WTC11 (cell line): ENCODE measurements around the gene NTN4. TPM values are rescaled to one million over a fixed set of nuclear protein-coding genes. Genes with fewer than 3 reads are reported as not detected.
A peak's percentile ranks its signal among the peaks of the same experiment; 100 is the strongest.

ENCODE experiments used
- ATAC-seq: fragments of 200-7000 bp; cut with Tn5 transposase; 2 replicates; pipeline ENCODE4 v1.10.0; 2021; ENCODE audit warnings: mild to moderate bottlenecking, moderate library complexity
- CTCF ChIA-PET: fragments of 300-600 bp; sonication (Branson Sonifier 250); formaldehyde crosslinking; loops from one replicate; lab custom pipeline; 2021; ENCODE audit warnings: antibody characterized with exemption; lab: Charles Lee
- POLR2A ChIA-PET: fragments of 350-600 bp; sonication (Branson Sonifier 250); formaldehyde crosslinking; loops from one replicate; lab custom pipeline; 2021; ENCODE audit warnings: antibody characterized with exemption; lab: Charles Lee
- DNase-seq: peaks from one replicate; pipeline ENCODE4 v3.0.0; 2021; ENCODE audit warnings: low spot score
- H3K27ac Mint-ChIP-seq: 2 replicates; pipeline ENCODE4 v1.8.0; 2021; ENCODE audit warnings: mixed read lengths
- H3K27me3 Mint-ChIP-seq: 2 replicates; pipeline ENCODE4 v1.8.0; 2021; ENCODE audit warnings: low read depth, mild to moderate bottlenecking, moderate library complexity, mixed read lengths
- H3K36me3 Mint-ChIP-seq: 2 replicates; pipeline ENCODE4 v1.8.0; 2021; ENCODE audit warnings: mixed read lengths
- H3K4me1 Mint-ChIP-seq: 2 replicates; pipeline ENCODE4 v1.8.0; 2022; ENCODE audit warnings: mixed read lengths
- H3K4me3 Mint-ChIP-seq: 2 replicates; pipeline ENCODE4 v1.8.0; 2021; ENCODE audit warnings: mild to moderate bottlenecking, moderate library complexity, mixed read lengths
- H3K9me3 Mint-ChIP-seq: 2 replicates; pipeline ENCODE4 v1.8.0; 2021; ENCODE audit warnings: mixed read lengths
- AR ChIP-seq: fragments of 250-450 bp; sonication (Bioruptor Pico); IDR thresholded peaks from 2 replicates; pipeline ENCODE4 v1.9.0; 2021; ENCODE audit warnings: mild to moderate bottlenecking
- CREB1 ChIP-seq: sonication (generic); formaldehyde crosslinking; IDR thresholded peaks from 2 replicates; pipeline ENCODE4 v1.8.0; 2023; ENCODE audit warnings: mild to moderate bottlenecking, missing genetic modification reagents
- FOXJ3 ChIP-seq: sonication (generic); formaldehyde crosslinking; IDR thresholded peaks from 2 replicates; pipeline ENCODE4 v1.9.0; 2021; ENCODE audit warnings: missing genetic modification reagents, mild to moderate bottlenecking, borderline replicate concordance
- GRHL2 ChIP-seq: fragments of 250-450 bp; sonication (Bioruptor Pico); IDR thresholded peaks from 2 replicates; pipeline ENCODE4 v1.8.0; 2022; ENCODE audit warnings: mild to moderate bottlenecking, moderate library complexity; ENCODE audit not compliant: insufficient replicate concordance, severe bottlenecking
- KAT7 ChIP-seq: sonication (generic); formaldehyde crosslinking; IDR thresholded peaks from 2 replicates; pipeline ENCODE4 v1.8.1; 2023; ENCODE audit warnings: missing genetic modification reagents, mild to moderate bottlenecking, borderline replicate concordance
- PRDM15 ChIP-seq: sonication (generic); formaldehyde crosslinking; IDR thresholded peaks from 2 replicates; pipeline ENCODE4 v1.8.0; 2022; ENCODE audit warnings: missing genetic modification reagents
- PREB ChIP-seq: sonication (generic); formaldehyde crosslinking; IDR thresholded peaks from 2 replicates; pipeline ENCODE4 v1.8.1; 2022; ENCODE audit warnings: mild to moderate bottlenecking, missing genetic modification reagents, moderate library complexity, borderline replicate concordance
- PRRX2 ChIP-seq: fragments of 250-450 bp; sonication (Bioruptor Pico); IDR thresholded peaks from 2 replicates; pipeline ENCODE4 v1.8.0; 2021; ENCODE audit warnings: mild to moderate bottlenecking
- RORB ChIP-seq: fragments of 250-450 bp; sonication (Bioruptor Pico); IDR thresholded peaks from 2 replicates; pipeline ENCODE4 v1.9.0; 2021; ENCODE audit warnings: mild to moderate bottlenecking
- SOX15 ChIP-seq: fragments of 250-450 bp; sonication (Bioruptor Pico); IDR thresholded peaks from 2 replicates; pipeline ENCODE4 v1.9.0; 2021; ENCODE audit warnings: mild to moderate bottlenecking
- TCF7 ChIP-seq: sonication (generic); formaldehyde crosslinking; IDR thresholded peaks from 2 replicates; pipeline ENCODE4 v1.8.0; 2022; ENCODE audit warnings: mild to moderate bottlenecking, low read depth, missing genetic modification reagents, moderate library complexity
- TP53 ChIP-seq: sonication (generic); formaldehyde crosslinking; IDR thresholded peaks from 2 replicates; pipeline ENCODE4 v1.8.1; 2023; ENCODE audit warnings: mild to moderate bottlenecking, missing genetic modification reagents
- USF1 ChIP-seq: sonication (generic); formaldehyde crosslinking; IDR thresholded peaks from 2 replicates; pipeline ENCODE4 v1.8.0; 2022; ENCODE audit warnings: mild to moderate bottlenecking, missing genetic modification reagents
- ZBTB43 ChIP-seq: sonication (generic); formaldehyde crosslinking; IDR thresholded peaks from 2 replicates; pipeline ENCODE4 v1.8.1; 2023; ENCODE audit warnings: mild to moderate bottlenecking, missing genetic modification reagents
- ZNF121 ChIP-seq: sonication (generic); formaldehyde crosslinking; IDR thresholded peaks from 2 replicates; pipeline ENCODE4 v1.8.0; 2023; ENCODE audit warnings: missing genetic modification reagents
- ZNF219 ChIP-seq: sonication (generic); formaldehyde crosslinking; IDR thresholded peaks from 2 replicates; pipeline ENCODE4 v1.8.0; 2023; ENCODE audit warnings: missing genetic modification reagents, mild to moderate bottlenecking, borderline replicate concordance
- ZNF263 ChIP-seq: sonication (generic); formaldehyde crosslinking; IDR thresholded peaks from 2 replicates; pipeline ENCODE4 v1.8.1; 2022; ENCODE audit warnings: low read depth, mild to moderate bottlenecking, moderate library complexity, missing genetic modification reagents
- ZNF281 ChIP-seq: sonication (generic); formaldehyde crosslinking; IDR thresholded peaks from 2 replicates; pipeline ENCODE4 v1.8.0; 2023; ENCODE audit warnings: mild to moderate bottlenecking, missing genetic modification reagents
- ZNF317 ChIP-seq: sonication (generic); formaldehyde crosslinking; IDR thresholded peaks from 2 replicates; pipeline ENCODE4 v1.8.1; 2023; ENCODE audit warnings: low read depth, mild to moderate bottlenecking, moderate library complexity, missing genetic modification reagents, borderline replicate concordance
- ZNF396 ChIP-seq: fragments of 250-450 bp; sonication (Bioruptor Pico); IDR thresholded peaks from 2 replicates; pipeline ENCODE4 v1.8.0; 2021; ENCODE audit warnings: mild to moderate bottlenecking, moderate library complexity, borderline replicate concordance
- total RNA-seq: library from RNA; stranded (reverse); gene quantifications from 3 replicates; pipeline ENCODE4 v1.2.3, GENCODE V29; 2021

NTN4 gene
- total RNA-seq, 1 experiment from 2014 or later, result 2.7 TPM

- ATAC-seq (no peak), DNase-seq (no peak)
- no peaks in the 10 kb centered on the region for H3K36me3 Mint-ChIP-seq
- POLR2A ChIA-PET, result no interaction called here
- no peaks in the 10 kb centered on the region for H3K9me3 Mint-ChIP-seq
- CTCF ChIA-PET, result no interaction called here
- H3K27me3 Mint-ChIP-seq, result peaks cover 5% of the 10 kb centered on the region
- TF ChIP-seq CREB1 (CRISPR knock-in tag) (no peak), ZNF219 (CRISPR knock-in tag) (no peak), ZNF281 (CRISPR knock-in tag) (no peak), FOXJ3 (CRISPR knock-in tag) (no peak), PREB (no peak), ZNF396 (CRISPR knock-in tag) (no peak), TCF7 (no peak)
- H3K27ac Mint-ChIP-seq, result peak overlapping the region; percentile 86
- H3K4me1 Mint-ChIP-seq, result peaks cover 27% of the 10 kb centered on the region
- H3K4me3 Mint-ChIP-seq, result no peak overlapping the region
Measured at GRCh38 chr12:95615749-95616148, 174.8 kb downstream of the NTN4 start.

GRCh38 chr12:95614390-95614982 is 176.1 kb downstream of the NTN4 start:
- Mint-ChIP-seq H3K4me1 (peaks cover 31% of the 10 kb centered on the region), H3K36me3 (no peaks in the 10 kb centered on the region), H3K27me3 (peaks cover 5% of the 10 kb centered on the region), H3K4me3 (no peak overlapping the region), H3K27ac (no peak overlapping the region), H3K9me3 (no peaks in the 10 kb centered on the region)
- no peak for DNase-seq
- TF ChIP-seq ZNF263 (CRISPR knock-in tag) (no peak), GRHL2 (CRISPR knock-in tag) (no peak), PRRX2 (CRISPR knock-in tag) (no peak), ZNF121 (no peak), PRDM15 (no peak), SOX15 (CRISPR knock-in tag) (no peak)
- no peak for ATAC-seq
- CTCF ChIA-PET, result interaction anchor here (0.6 kb wide), 1 partner anchor 41 kb away, joined by 3 read pairs; no protein-coding TSS in a partner anchor
- POLR2A ChIA-PET, result interaction anchor here (0.6 to 1.2 kb wide), 4 partner anchors 8 to 384 kb away, joined by 3 to 6 read pairs (median 5); no protein-coding TSS in a partner anchor

GRCh38 chr12:95613021-95613420 is 177.5 kb downstream of the NTN4 start:
- DNase-seq, result no peak
- Mint-ChIP-seq H3K27ac (no peak overlapping the region; the same call in 1 of the 2 replicates), H3K9me3 (no peaks in the 10 kb centered on the region), H3K36me3 (no peaks in the 10 kb centered on the region), H3K4me3 (no peak overlapping the region), H3K4me1 (peaks cover 44% of the 10 kb centered on the region), H3K27me3 (peaks cover 5% of the 10 kb centered on the region)
- ATAC-seq, result no peak
- ChIA-PET POLR2A (no interaction called here), CTCF (interaction anchor here (0.9 to 1.1 kb wide), 2 partner anchors 28 to 35 kb away, joined by 3 read pairs; no protein-coding TSS in a partner anchor)
- no peak for TF ChIP-seq RORB (CRISPR knock-in tag)
- TF ChIP-seq GRHL2 (CRISPR knock-in tag), result no peak
- TF ChIP-seq USF1, result no peak
- TF ChIP-seq TP53 (CRISPR knock-in tag), result no peak
- TF ChIP-seq AR (CRISPR knock-in tag), result no peak
- TF ChIP-seq KAT7 (CRISPR knock-in tag), result no peak
- no peak for TF ChIP-seq ZNF317 (CRISPR knock-in tag)
- TF ChIP-seq ZBTB43 (CRISPR knock-in tag), result no peak
